ENCODE data around the gene MAP2. TPM values are rescaled to one million over a fixed set of nuclear protein-coding genes. Genes with fewer than 3 reads are reported as not detected.

MAP2 gene
- total RNA-seq, 1 donor from 2014 or later, result 57.6 TPM

DNA sequence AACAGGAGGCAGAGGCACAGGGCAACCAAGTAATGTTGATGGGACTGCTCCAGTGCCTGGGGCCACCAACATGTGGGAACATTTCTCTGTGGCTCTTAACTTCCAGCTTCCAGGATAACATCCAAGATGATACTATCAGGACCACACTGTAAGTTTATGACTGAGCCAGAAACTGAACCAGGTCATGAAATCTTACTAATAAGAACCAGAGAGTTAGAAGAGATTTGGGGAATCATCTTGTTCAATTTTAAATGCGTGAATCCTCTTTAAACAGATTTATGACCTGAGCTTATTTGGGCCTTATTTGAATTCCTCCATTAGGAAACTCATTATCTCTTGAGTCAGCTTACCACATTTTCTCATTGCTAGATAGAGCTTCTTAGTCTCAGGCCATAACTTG is 45.0 kb downstream of the MAP2 start:
- H3K9me3 ChIP-seq, result no peaks in the 10 kb centered on the region
- TF ChIP-seq, protein P1, sequence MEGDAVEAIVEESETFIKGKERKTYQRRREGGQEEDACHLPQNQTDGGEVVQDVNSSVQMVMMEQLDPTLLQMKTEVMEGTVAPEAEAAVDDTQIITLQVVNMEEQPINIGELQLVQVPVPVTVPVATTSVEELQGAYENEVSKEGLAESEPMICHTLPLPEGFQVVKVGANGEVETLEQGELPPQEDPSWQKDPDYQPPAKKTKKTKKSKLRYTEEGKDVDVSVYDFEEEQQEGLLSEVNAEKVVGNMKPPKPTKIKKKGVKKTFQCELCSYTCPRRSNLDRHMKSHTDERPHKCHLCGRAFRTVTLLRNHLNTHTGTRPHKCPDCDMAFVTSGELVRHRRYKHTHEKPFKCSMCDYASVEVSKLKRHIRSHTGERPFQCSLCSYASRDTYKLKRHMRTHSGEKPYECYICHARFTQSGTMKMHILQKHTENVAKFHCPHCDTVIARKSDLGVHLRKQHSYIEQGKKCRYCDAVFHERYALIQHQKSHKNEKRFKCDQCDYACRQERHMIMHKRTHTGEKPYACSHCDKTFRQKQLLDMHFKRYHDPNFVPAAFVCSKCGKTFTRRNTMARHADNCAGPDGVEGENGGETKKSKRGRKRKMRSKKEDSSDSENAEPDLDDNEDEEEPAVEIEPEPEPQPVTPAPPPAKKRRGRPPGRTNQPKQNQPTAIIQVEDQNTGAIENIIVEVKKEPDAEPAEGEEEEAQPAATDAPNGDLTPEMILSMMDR (IDR thresholded peaks at IDR 0.05), result no peak
- H3K4me1 ChIP-seq, result peaks cover 4 to 15% of the 10 kb centered on the region in 2 donors
- H3K4me3 ChIP-seq, result no peak overlapping the region
- intact Hi-C loops (cut with DNase I), result loop anchor here (2.0 kb wide), 1 partner anchor 58 kb away; no protein-coding TSS in a partner anchor
- no peak overlapping the region for H3K27ac ChIP-seq
- H3K36me3 ChIP-seq, result no peaks in the 10 kb centered on the region
- DNase-seq (ENCODE audit: low spot score in 2 of 2), result no peak
- no peaks in the 10 kb centered on the region for H3K27me3 ChIP-seq

DNA sequence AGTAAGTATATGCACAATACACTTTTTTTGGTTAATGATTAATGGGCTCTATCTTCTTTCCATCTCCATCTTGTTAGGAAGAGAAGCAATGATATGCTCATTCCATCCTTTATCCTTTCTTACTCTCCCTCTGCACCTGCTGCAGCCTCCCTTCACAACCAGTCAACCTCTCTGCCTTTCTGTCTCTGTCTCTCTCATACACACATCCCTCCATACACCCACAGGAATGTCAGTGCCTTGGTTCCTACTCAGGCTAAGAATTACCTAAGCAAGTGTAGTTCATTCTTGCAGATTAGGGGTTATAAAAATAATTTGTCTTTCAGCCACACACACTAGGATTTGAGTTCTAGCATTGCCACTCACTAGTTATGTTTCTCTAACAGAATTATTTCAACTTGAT is 45.6 kb downstream of the MAP2 start:
- no peaks in the 10 kb centered on the region for H3K9me3 ChIP-seq
- TF ChIP-seq, protein P1 (IDR thresholded peaks at IDR 0.05), result no peak
- H3K4me1 ChIP-seq, result peaks cover 4 to 13% of the 10 kb centered on the region in 2 donors
- intact Hi-C loops (cut with DNase I), result loop anchor here (2.0 kb wide), 1 partner anchor 57 kb away; no protein-coding TSS in a partner anchor
- H3K27ac ChIP-seq, result no peak overlapping the region
- DNase-seq (ENCODE audit: low spot score in 2 of 2), result no peak
- no peaks in the 10 kb centered on the region for H3K36me3 ChIP-seq
- no peak overlapping the region for H3K4me3 ChIP-seq
- no peaks in the 10 kb centered on the region for H3K27me3 ChIP-seq

DNA sequence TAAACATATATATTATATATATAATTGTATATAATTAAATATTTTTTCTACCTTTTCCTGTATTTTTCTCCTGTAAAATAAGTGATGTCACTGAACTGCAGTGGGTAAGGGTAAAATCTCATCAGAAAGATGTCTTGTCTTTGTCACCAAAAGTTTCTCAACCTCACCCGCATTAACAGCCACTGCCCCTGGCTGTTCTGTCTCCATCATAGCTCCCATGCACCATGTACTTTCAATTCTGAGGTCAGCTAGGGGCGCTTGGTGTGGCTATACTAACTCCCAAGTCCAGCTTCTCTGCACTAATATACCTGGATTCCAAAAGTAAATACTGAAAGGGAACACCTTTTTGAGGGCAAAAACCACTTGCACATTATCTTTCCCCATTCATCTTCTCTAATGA is 46.6 kb downstream of the MAP2 start:
- Histone ChIP-seq H3K27ac (no peak overlapping the region), H3K36me3 (no peaks in the 10 kb centered on the region), H3K4me3 (no peak overlapping the region), H3K9me3 (no peaks in the 10 kb centered on the region), H3K27me3 (no peaks in the 10 kb centered on the region), H3K4me1 (peaks cover 4 to 15% of the 10 kb centered on the region in 2 donors)
- TF ChIP-seq, protein P1 (IDR thresholded peaks at IDR 0.05), result no peak
- intact Hi-C loops (cut with DNase I), result loop anchor here (5.0 kb wide), 1 partner anchor 43 kb away; no protein-coding TSS in a partner anchor
- DNase-seq (ENCODE audit: low spot score in 2 of 2), result no peak

DNA sequence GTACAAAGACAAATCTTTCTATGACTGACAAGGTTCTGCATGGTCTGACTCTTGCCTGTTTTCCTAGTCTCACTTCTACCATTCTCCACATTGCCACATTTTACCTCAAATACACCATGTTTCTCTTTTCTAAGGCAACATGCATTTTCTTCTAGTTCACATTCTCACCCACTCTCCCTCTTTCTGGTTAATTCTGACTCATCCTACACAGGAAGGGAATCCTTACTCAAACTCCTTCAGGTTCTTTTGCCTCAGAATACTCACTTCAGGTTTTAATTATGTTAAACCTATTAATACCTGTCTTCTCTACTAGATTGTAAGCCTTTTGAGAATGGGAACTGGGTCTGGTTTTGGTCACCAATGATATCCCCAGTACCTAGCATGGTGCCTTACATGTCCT is 47.2 kb downstream of the MAP2 start:
- H3K9me3 ChIP-seq, result no peaks in the 10 kb centered on the region
- H3K36me3 ChIP-seq, result no peaks in the 10 kb centered on the region
- H3K27ac ChIP-seq, result no peak overlapping the region
- H3K4me3 ChIP-seq, result no peak overlapping the region
- intact Hi-C loops (cut with DNase I), result loop anchor here (5.0 kb wide), 1 partner anchor 44 kb away; no protein-coding TSS in a partner anchor
- H3K27me3 ChIP-seq, result no peaks in the 10 kb centered on the region
- H3K4me1 ChIP-seq, result peaks cover 4 to 15% of the 10 kb centered on the region in 2 donors
- no peak for DNase-seq (ENCODE audit: low spot score in 2 of 2)
- TF ChIP-seq, protein P1 (IDR thresholded peaks at IDR 0.05), result no peak

DNA sequence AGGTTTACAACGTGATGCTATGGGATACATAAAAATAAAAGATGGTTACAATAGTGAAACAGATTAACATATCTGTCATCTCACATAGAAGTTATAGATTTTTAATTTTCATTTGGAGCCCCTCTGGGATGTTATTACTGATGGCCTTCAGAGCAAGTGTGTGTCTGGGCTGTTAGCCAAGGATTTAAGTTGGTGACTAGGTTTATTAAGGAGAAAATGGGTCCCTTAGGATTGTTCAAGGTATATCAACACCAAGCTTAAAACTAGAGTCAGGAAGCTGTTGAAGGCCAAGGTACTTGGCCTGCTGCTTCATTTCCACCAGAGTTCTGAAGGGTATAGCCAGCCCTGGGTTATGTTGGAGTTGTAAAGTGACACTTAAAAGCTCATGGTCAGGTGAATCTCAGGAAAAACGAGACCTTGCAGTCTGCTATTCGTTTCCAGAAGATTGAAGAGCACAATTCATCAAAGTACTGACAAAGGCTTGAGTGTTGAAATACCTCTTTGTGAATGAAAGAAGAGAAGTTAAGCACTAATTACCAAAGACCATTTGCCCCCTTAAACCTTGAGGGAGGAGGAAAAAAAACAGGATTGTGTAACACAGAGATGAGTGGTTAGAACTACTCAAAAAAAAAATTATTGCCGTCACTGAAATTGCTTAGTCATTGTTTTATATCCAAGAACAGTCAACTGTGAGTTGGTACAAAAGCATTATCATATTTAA is 48.4 kb downstream of the MAP2 start:
- H3K4me3 ChIP-seq, result no peak overlapping the region
- H3K27me3 ChIP-seq, result no peaks in the 10 kb centered on the region
- TF ChIP-seq, protein P1 (IDR thresholded peaks at IDR 0.05), result no peak
- intact Hi-C loops (cut with DNase I), result loop anchor here (1.0 to 5.0 kb wide), 2 partner anchors 24 to 45 kb away; no protein-coding TSS in a partner anchor
- H3K9me3 ChIP-seq, result no peaks in the 10 kb centered on the region
- H3K27ac ChIP-seq, result peak overlapping the region in 1 of 2 donors; percentile 28
- DNase-seq (ENCODE audit: low spot score in 2 of 2), result no peak
- no peaks in the 10 kb centered on the region for H3K36me3 ChIP-seq
- H3K4me1 ChIP-seq, result peaks cover 4 to 20% of the 10 kb centered on the region in 2 donors

All from ascending aorta (tissue), 2 donors.